Measurements from ENCODE around the gene OR5B3.

- TF ChIP-seq CTCF (optimal IDR thresholded peaks at IDR 0.05 in 1 of 3, IDR thresholded peaks at IDR 0.05 in 1 of 3, conservative IDR thresholded peaks at IDR 0.05 in 1 of 3; ENCODE audit: extremely low read depth in 1 of 3, insufficient read depth in 2 of 3, low read length in 3 of 3) (no peak), EZH2 (IDR thresholded peaks at IDR 0.05; ENCODE audit: low read length) (no peak)
Measured at GRCh38 chr11:58358969-58359368, 47.7 kb downstream of the OR5B3 start, which contains the start of gene OR5B17.

Measured in keratinocyte (primary cell).